ENCODE measurements around the gene DOCK6. TPM values are rescaled to one million over a fixed set of nuclear protein-coding genes. Genes with fewer than 3 reads are reported as not detected.
A peak's percentile ranks its signal among the peaks of the same experiment; 100 is the strongest.

The DOCK6 gene
- total RNA-seq, 1 donor from 2014 or later, result 43.2 TPM

- Histone ChIP-seq H3K27ac (replicated peaks) (peak overlapping the region; percentile 96), H3K4me1 (peaks cover 55% of the 10 kb centered on the region), H3K4me3 (peak overlapping the region; percentile 90)
Observed at GRCh38 chr19:11260996-11261395, 1.3 kb downstream of the DOCK6 start.

GRCh38 chr19:11257846-11258380 is 4.4 kb downstream of the DOCK6 start:
- intact Hi-C loops (cut with micrococcal nuclease), result no loop called here
- Histone ChIP-seq H3K4me1 (peaks cover 57% of the 10 kb centered on the region), H3K27me3 (ENCODE audit: low read depth) (no peaks in the 10 kb centered on the region), H3K36me3 (no peaks in the 10 kb centered on the region), H3K9me3 (replicated peaks) (no peaks in the 10 kb centered on the region), H3K27ac (replicated peaks) (peak overlapping the region; percentile 86), H3K4me3 (no peak overlapping the region)
- TF ChIP-seq CTCF (IDR thresholded peaks at IDR 0.05; ENCODE audit: borderline replicate concordance), result no peak
- DNase-seq, result no peak

More at GRCh38 chr19:11260996-11261395, 1.3 kb downstream of the DOCK6 start:
- DNase-seq, result no peak
- Histone ChIP-seq H3K36me3 (no peaks in the 10 kb centered on the region), H3K9me3 (replicated peaks) (no peaks in the 10 kb centered on the region), H3K27me3 (ENCODE audit: low read depth) (no peaks in the 10 kb centered on the region)
- intact Hi-C loops (cut with micrococcal nuclease), result no loop called here
- no peak for TF ChIP-seq CTCF (IDR thresholded peaks at IDR 0.05; ENCODE audit: borderline replicate concordance)

DNA sequence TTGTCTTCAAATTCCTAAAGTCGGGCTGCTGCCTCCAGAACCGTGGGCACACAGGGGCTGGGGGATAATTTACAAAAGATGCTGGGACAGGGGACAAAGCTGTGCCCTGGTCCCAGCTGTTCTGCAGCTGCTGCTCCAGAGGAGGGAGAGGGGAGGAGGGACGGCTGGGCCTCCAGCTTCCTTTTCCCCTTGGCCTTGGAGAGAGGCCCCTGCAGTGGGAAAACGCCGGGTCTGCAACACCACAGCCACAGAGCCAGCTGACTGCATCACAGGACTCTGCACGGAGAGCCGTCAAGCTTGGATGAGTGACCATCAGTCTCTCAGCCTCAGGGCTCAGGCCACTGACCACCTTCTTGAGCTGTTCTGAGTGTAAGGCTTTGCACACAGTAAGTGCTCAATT is 6.1 kb downstream of the DOCK6 start:
- no peaks in the 10 kb centered on the region for H3K9me3 ChIP-seq (replicated peaks)
- H3K4me1 ChIP-seq, result peaks cover 59% of the 10 kb centered on the region
- peak overlapping the region; percentile 86 for H3K27ac ChIP-seq (replicated peaks)
- peak; percentile 71 for DNase-seq
- H3K27me3 ChIP-seq (ENCODE audit: low read depth), result no peaks in the 10 kb centered on the region
- H3K4me3 ChIP-seq, result no peak overlapping the region
- H3K36me3 ChIP-seq, result peaks cover 15% of the 10 kb centered on the region
- intact Hi-C loops (cut with micrococcal nuclease), result no loop called here
- TF ChIP-seq CTCF (IDR thresholded peaks at IDR 0.05; ENCODE audit: borderline replicate concordance), result no peak

DNA sequence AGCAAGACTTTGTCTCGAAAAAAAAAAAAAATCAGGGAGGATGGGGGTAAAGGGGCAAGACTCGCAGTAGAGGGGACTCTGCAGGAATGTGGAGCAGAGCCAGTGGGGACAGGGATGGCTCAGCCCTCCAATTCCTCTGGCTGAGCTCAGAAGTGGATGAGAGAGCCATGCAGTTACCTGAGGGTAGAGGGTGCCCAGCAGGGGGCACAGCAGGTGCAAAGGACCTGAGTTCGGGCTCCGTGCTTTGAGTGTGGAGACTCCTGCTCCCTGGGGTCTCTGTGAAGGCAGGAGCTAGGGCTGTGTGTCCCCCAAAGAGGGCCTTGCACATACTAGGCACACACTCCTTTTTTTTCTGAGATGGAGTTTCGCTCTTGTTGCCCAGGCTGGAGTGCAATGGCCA is 7.7 kb downstream of the DOCK6 start:
- DNase-seq, result no peak
- peaks cover 59% of the 10 kb centered on the region for H3K4me1 ChIP-seq
- H3K4me3 ChIP-seq, result no peak overlapping the region
- H3K27me3 ChIP-seq (ENCODE audit: low read depth), result no peaks in the 10 kb centered on the region
- peak overlapping the region; percentile 86 for H3K27ac ChIP-seq (replicated peaks)
- H3K9me3 ChIP-seq (replicated peaks), result no peaks in the 10 kb centered on the region
- TF ChIP-seq CTCF (IDR thresholded peaks at IDR 0.05; ENCODE audit: borderline replicate concordance), result peak; percentile 29
- peaks cover 31% of the 10 kb centered on the region for H3K36me3 ChIP-seq
- intact Hi-C loops (cut with micrococcal nuclease), result no loop called here

DNA sequence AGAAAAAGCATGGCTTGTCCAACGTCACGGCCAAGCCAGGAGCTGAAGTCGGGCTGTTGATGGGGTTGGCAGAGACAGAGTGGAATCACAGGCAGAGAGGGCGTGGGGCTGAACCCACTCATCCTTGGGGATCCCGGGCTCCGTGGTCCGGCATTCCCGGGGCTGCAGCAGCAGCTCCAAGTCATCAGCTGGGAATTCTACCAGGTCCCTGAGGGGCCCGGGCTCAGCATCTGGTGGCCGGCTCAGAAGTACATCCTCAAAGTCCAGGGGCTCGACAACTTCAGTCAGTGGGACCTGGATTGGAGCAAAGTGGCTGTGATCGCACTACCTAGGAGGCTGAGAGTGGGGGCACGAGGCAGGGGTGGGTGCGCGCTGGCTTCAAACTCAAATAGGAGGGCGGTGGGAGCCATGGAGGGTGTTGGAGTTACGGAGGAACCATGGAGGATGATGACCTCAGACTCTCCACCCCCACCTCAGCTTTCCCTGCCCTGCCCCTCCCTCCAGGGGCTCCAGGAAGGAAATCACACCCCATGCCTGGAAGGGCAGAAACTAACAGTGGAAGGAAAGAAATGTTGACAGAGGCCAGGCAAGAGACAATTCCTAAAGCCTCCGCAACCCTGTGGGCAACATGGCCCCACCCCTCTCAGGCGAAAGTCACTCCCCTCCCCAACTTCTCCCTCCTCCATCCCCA is 9.5 kb downstream of the DOCK6 start:
- peaks cover 47% of the 10 kb centered on the region for H3K36me3 ChIP-seq
- no peaks in the 10 kb centered on the region for H3K9me3 ChIP-seq (replicated peaks)
- intact Hi-C loops (cut with micrococcal nuclease), result no loop called here
- H3K27me3 ChIP-seq (ENCODE audit: low read depth), result no peaks in the 10 kb centered on the region
- peaks cover 69% of the 10 kb centered on the region for H3K4me1 ChIP-seq
- DNase-seq, result no peak
- TF ChIP-seq CTCF (IDR thresholded peaks at IDR 0.05; ENCODE audit: borderline replicate concordance), result no peak
- H3K27ac ChIP-seq (replicated peaks), result peak overlapping the region; percentile 86
- peak overlapping the region; percentile 36 for H3K4me3 ChIP-seq

All from left ventricle myocardium inferior (tissue), 1 donor.